NCI-H1092 (cell line): ENCODE data around the gene SLC43A3.

Source experiments
- DNase-seq: peaks from one replicate; lab custom pipeline; 2025; lab: John Stamatoyannopoulos, UW

Gene SLC43A3

DNA sequence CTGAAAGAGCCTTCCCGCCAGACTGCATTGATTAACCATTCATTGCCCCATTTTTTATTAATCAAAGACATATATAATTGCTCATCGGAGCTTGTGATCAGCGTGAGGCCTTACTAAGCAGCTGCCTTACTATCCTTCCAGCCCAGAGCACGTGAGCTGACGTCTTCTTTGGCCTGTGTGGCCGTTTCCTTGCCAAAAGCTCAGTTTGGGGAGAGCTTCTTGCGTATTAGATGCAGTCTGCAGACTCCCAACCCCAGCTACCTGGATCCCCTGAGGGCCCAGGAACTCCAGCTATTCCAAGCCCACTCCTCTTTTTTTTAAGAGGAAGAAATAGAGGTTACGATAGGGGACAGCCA is 784 bp upstream of the SLC43A3 start:
- no peak for DNase-seq

DNA sequence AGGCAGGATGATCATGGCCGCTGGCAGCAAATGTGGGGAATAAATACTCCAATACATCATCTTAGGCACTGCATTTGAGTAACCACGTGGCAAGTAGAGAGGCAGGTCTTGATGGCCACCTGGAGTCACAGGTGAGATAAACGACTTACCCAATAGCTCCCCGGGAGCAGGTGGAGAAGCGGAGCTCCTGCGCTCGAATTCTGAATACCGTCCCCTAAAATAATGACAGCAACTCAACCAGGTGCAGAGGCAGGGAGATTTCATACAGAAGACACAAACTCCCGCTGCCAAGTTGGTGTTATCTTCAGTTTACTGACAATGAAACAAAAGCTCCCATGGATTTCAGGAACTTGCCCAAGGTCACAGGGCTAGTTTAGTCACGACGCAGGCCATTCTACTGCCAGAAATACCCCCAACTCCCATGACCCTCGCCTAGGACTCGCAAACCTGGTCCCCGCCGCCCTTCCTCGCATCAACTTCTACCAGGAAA is 437 bp downstream of the SLC43A3 start:
- no peak for DNase-seq

DNA sequence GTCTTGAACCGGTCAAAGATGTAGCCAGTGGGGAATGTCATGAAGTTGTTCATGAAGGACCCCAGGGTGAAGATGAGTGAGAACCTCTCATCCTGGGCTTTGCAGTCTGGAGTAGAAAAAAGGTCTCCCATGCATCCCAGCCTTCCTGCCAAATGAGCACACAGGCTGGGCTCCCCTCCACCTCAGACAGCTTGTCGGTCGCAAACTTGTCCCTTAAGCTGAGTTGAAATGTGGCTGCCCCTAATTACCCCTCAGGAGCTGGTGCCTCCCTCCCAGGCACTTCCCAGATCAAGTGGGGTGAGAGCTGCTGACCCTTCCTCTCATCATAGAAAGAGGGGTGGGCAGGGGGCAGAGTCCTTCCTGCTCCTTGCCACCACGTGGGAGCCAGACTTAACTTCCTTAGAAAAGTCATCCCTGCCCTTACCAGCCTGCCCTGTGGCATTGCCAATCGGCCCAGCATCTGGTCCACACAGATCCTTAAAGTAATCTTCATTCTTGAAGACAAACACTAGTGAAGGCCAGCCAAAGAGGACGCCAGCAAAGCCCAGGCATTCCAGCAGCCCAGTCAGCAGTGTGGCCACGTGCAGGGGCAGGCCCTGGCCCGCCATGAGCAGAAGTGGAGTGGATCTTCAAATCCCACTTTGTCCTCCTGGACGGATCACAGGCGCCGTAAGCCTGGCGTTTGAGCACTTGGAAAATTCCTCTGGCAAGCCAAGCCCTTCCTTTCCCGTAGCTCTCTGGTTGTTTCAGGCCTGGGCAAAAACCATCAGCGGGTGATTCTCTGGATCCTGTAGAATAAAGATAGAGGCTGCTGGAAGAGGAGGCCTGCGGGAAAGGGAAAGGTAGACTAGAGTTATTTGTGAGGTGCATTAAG is 1.1 kb downstream of the SLC43A3 start:
- no peak for DNase-seq

DNA sequence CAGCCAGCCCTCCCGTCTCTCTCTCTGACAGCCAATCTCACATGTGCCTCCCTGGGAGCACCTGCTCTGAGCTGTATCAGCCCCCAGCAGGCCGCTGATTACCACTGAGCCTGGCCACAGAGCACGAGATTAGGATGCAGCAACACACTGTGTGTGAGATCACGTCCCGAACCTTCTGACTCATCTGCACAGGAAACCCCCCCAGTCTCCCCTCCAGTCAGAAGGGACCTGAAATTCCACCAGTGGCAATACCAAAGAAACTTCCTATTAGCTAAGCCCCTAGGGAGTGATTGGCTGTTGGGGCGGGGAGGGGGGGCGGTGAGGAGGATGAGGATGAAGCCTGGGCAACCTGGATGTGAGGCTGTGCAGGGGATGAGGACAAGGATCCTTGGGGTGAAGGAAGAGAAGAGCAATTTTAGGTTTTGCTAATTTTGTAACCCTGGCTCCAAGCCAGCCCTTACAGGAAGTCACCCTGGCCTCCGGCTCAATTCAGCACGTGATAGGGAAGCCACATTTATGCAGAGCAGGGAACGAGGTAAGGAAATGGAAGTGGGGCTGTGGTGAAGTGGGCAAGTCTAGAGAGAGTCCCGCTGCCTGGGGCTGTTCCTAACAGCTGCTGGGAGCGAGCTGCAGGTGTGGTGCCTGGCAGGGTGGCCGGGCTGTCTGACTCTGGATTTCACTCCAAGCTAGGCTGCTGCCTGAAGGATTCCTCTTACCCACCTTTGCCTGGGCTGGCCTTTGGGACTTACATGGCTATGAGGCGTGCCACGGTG is 1.9 kb downstream of the SLC43A3 start:
- DNase-seq: no peak

DNA sequence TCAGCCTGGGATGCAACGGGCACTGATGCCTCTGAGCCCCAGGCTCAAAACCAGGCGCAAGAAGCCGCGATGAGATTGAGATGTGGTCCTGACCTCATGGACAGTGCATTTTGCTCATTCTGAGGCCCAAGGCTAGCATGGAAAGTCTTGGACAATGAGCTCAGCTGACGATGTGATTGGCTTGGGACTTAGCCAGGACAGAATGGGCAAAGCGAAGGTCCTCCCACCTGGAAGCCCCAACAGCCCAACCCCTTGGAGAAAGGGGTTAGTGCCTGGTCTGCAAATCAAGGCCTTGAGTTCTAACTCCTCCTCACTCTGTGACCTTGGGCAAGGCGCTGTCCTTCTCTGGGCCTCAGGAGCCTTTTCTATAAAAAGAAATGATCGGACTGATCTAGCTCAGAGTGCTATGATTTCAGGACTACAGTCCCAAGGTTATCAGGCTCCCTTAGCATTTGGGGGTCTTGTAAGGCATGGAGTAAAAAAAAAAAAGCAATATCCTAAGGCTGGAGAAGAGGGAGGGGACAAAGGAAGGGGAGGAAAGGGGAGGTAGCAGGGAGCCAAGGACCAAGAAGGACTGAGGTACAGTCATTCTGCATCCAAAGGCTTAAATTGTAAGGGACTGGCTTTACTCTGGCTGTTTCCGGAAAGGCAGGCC is 2.7 kb downstream of the SLC43A3 start:
- DNase-seq: no peak

DNA sequence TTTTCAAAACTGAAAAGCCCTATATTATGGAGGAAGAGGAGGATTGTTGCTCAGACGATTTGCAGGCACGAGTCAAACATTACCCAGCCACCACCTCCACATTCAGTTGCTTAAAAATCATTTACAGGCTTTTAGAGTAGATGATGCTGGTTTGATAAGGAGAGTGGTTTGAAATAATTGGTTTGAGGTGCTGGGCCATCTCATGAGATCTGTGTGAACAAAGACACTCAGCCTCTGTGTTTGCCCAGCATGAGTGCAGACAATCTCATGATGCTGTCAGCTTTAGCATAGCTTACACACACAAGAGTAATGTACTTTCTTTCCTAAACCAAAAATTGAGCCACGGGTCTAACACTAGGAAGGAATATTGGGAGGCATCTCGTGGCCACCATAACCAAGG is 4.3 kb downstream of the SLC43A3 start:
- DNase-seq: no peak

DNA sequence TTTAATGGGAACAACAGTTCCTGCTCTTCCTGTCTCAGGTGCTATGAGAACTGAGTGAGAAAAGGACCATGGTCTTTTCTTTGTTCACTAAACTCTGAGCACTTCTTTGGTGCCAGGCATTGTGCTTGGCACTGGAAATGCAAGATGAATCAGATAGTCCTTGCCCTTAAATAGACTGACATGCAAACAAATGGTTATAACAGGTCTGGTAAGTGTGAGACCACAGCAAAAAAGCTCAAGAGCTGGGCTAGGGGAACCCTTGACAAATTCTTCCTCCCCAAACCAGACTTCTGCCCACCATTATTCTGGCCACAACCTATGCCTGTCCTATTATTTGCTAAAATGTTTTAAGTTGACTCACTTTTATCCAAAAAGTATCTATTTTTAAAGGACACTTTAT is 5.1 kb downstream of the SLC43A3 start:
- DNase-seq: no peak

DNA sequence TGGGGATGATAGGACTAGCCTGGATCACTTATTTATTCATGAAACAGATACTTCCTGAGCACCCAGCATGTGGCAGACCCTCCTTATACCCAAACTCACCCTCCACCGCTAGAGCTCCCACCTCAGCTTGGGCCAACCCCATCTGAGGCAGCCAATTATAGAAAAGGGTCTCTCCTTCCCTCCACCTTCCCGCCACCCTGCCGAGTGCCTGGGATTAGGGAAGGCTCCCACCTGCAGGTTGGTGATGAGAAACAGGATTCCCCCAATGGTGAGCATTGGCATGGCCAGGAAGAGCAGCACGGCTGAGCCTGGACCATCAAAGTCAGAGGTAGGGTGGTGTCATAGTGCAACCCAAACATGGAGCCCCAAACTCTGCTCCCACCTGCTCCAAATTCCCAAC is 5.9 kb downstream of the SLC43A3 start:
- DNase-seq: no peak

DNA sequence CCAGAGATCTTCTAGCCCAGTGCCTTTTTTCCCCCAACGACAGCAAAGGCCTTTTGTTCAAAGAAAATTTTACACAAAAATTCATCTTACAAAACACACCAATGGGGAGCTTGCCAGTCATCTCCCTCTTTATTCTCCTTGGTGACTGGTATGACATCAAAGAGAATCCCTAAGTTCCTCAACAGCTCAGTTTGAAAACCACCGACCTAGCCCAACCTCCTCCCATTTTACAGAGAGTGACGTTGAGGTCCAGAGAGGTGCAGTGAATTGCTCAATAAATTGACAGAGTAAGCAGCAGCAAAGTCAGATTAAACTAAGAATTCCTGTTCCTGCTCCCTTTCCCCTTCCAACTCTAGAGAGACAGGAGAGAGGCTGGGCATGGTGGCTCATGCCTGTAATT is 7.8 kb downstream of the SLC43A3 start:
- DNase-seq: no peak

DNA sequence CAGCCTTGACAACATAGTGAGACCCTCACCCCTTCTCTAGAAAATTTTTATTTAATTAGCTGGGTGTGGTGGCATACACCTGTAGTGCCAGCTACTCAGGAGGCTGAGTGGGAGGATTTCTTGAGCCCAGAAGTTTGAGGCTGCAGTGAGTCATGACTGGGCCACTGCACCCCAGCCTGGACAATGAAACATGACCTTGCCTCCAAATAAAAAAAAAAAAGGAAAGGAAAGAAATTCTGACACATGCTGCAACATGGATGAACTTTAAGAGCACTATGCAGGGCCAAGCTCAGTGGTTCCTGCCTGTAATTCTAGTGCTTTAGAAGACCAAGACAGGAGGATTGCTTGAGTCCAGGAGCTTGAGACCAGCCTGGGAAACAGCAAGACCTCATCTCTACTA is 8.8 kb downstream of the SLC43A3 start:
- no peak for DNase-seq

DNA sequence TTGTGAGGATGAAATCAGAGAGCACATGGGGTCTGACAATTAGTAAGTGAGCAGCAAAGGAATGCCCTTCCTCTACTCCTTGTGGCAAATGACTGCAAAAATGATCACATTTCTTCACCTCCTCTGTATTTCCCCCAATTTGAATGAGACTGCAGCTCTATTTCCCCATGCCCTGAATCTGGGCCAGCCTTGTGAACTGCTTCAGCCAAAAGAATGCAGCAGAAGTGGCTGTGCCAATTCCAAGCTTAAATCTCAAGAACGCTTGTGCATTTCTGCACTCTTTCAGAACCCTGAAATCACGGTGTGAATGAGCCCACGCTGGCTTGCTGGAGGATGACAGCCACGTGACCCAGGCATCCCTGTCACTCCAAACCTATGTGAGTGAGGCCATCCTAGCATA is 9.9 kb downstream of the SLC43A3 start:
- DNase-seq: no peak

DNA sequence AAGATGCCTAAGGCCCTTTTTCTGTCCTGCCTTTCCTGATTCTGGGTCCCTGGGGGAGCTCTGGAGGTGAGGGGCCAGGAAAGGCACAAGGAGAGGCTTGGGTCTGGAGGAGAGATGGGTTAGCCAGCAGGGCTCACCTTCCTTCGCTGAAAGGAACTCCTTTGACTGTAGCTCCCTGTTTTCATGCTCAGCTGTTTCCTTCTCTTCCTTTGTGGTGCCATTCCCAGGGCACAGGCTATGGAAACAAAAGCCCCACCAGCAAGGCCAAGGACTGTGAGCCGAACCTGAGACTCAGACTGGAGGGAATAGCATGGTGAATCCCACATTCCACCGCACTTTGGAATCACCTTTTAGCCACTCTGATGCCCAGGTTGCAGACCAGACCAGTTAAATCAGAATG is 10.5 kb downstream of the SLC43A3 start:
- DNase-seq: no peak

DNA sequence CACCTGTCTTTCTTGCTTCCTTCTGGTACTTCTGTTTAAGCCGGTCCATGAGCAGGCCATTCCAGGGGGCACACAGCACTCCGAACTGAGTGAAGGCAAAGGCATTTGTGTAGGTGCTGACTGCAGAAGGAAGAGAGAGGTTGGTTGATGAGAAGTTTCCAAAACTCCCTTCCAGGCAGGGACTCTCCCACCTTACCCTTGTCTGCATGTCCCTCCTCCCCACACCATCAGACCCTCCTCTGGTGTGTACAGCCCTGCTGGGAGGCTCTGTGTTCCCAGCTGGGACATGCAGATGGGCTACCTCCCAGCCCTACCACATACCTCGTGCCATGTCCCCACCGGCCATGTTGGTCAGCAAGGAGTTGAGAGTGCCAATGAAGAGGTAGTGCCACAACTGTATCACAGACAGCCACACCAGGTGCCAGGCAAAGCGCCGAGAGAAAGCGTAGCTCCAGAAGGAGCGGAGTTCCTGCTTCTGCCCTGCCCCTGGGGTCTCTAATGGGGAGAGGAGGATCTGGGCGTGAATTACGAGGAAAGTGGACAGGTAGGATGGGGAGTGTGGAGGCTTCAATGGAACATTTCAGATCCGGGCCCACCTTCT is 12.2 kb downstream of the SLC43A3 start:
- DNase-seq: no peak

DNA sequence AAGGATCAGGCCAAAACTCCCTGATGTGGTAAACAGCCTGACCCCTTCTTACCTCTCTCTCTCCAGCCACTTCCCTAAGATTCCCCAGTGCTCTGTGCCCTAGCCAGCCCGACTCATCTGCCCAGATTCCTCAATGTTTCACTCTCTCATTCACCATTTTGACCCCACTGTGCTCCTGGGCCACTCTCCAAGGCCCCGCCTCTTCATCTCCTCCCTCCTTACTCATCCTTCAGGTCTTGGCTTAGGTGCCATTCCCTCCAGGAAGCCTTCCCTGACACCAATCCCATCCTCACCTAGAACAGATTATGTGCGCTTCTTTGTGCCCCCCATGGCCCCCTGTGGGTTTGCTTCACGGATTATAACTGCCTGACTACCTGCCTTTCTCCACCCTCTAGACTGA is 13.2 kb downstream of the SLC43A3 start:
- DNase-seq: no peak

DNA sequence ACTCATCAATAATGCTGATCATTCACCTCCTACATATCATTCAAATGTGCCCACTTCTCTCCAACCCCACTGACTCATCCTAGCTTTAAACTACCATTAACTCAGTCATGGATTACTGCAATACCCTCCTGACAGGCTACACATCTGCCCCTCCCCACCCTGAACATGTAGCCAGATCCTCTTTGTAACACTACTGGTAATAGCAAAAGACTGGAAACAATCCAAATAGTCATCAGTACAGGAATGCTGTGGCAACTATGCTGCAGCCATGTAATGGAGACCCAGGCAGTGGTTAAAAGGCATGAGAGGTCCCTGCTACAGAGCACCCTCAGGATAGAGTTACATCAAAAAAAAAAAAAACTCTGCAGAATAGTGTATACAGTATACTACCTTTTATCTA is 16.6 kb downstream of the SLC43A3 start:
- DNase-seq: no peak

DNA sequence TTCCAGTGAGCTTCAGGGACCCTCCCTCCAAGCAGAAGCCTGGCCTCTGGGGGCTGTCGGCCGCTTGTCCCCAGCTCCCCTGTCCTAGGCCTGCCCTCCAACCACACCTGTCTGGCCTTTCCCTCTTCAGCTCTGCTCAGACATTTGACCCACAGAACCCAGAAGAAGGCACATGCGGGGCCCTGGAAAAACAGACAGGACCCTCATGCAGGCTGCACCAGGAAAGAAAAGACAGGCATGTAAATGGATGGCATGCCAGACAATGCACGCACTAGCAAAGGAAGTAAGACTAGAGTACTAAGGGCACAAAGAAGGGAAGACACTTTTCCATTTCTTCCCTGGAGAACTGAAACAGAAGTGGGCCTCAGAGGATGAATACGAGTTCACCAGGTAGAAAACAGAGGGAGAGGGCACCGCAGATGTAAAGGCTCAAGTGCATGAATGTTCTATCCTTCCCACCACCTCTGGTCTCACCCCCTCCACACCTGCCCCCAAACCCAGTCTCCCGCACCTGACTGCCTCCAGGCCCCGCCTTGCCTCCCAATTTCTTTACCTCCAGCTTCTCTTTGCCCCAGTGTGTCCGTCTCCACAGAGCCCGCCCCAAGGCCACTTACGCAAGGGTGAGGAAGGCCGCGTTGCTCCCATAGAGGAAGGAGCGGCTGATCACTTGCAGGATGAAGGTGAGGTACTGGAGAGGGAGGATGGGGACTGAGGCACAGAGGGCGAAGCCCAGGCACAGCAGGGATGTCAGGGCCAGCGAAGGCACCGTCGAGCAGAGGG is 17.4 kb downstream of the SLC43A3 start:
- DNase-seq: no peak

DNA sequence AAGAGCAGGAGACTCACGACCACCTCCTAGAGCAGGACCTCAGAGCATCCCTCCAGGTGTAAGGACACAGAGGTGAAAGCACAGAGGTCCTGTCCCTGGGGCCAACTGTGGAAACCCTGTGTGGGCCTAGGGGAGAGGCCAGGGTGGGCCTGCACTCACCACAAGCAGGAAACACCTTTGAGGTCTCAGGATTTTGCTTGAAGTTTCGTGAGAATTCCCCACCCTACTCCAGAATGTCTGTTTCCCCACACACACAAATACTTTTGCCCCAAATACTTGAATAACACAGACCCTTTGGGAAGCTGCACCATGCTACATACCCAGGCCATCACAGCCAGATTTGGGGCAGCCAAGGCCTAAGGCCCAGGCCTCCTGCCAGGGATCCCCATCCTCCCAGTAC is 18.1 kb downstream of the SLC43A3 start:
- no peak for DNase-seq

DNA sequence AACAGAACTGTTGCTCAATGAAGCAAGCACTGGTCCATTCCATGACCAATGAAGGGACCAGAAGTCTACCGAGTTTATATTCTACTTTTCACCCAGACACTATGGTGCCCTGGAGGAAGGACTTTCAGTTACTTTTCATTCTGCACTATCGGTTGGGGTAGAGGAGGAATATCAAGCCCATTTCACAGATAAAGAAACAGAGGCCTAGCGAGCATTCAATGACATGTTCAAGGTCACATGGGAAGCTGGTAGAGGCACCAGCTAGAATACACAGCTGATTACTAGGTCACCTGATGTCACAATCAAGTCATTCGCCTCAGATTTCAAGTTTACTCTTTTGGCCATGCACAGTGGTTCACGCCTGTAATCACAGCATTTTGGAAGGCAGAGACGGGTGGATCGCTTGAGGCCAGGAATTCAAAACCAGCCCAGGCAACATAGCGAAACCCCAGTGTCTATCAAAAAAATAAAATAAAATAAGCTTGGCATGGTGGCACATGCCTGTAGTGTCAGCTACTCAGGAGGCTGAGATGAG is 18.9 kb downstream of the SLC43A3 start:
- DNase-seq: no peak

DNA sequence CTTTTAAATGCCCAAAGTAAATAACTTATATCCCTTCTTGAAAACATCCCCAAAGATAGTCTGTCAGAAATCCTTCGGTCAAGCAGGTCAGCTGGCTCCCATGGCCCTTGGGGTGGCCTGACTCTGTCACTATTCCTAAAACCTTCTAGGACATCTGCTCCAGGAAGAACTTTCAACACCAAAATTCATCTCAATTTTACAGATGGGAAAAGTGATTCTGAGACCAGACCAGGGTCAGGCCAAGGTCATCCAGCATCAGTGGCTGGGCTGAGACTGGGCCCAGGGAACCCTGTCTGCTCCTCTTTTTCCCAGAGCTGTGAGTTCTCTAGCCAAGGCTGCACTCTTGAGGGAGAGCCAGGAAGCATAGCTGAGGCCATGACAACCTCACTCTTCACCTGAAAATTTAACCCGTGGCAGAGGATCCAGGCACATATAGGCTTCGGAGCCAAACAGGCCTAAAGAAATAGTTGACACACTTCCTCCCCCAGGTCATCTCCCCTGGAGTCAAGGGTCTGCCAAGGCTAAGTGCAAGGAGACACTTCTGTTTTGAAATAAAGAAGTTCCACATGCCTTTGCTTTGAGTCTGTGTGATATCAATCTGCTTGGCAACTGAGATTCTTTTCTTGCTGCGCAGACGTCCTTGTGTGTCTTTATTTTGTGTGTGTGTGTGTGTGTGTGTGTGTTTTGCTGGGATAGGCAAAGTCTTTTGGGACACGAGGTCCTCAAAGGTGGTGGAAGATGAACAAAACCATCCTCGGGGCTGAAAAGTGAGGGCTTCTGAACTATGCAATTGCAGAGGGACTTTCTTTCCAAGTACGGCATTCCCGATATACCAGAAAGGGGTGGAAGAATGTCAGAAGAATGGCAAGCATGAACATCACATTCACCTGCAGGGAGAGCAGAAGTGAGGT is 19.7 kb downstream of the SLC43A3 start:
- no peak for DNase-seq

DNA sequence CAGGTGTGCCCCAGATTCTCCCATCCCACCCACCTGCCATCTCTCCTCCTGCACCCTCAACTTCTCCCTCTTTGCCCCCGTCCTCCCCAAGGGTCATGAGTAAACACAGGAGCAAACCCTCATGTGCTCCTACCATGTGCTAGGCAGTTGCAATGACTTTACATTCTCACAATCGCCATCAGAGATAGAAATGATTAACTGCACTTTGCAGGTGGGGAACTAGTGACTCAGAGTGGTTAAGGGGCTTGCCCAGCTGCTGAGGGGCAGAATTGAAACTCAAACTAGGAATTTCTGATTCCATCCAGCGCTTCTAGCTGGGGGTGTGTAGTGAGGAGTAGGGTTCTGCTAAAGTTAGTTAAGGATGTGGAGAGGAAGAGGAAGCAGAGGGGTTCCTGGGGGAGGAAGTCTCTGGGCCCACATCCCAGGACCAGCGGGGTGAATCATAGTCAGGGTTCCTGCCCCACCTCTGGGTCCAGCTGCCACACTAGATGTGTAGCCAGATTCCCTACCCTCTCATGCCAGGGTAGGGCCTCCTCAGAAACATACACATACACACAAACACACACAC is 20.5 kb downstream of the SLC43A3 start:
- no peak for DNase-seq
